ENCODE measurements around the gene GRK7.

- TF ChIP-seq CTCF (IDR thresholded peaks at IDR 0.05; ENCODE audit: insufficient read depth, low read length, poor library complexity, severe bottlenecking) (no peak), EZH2phosphoT487 (conservative IDR thresholded peaks at IDR 0.05; ENCODE audit: low read length) (no peak)
Measured at GRCh38 chr3:141767066-141767465, 3.9 kb downstream of the GRK7 start.

All from SU-DHL-6 (cell line).